Heart left ventricle (tissue), 13 donors: Measurements from ENCODE around the gene MRPS10.

Experiments used
- CTCF ChIP-seq, 12 donors: fragments of 200-600 bp; sonication (generic) in 4 of 12; IDR thresholded peaks; one replicate each; pipeline versions ENCODE4 v1.5.0 to v1.8.0; 2018 to 2022; ENCODE audit warnings: antibody characterized with exemption in 12 of 12, mild to moderate bottlenecking in 5 of 12
- POLR2A ChIP-seq, 2 donors: fragments of 450-650 bp; IDR thresholded peaks; one replicate each; pipeline ENCODE4 v1.6.1; 2017; ENCODE audit warnings: antibody characterized with exemption in 2 of 2, mild to moderate bottlenecking in 2 of 2, moderate library complexity in 2 of 2
- donor health status: ischemic (EF 13 %, LVEDD 7.1; RV severe dilation, severe dysfunction).
- donor health status: DM: no; HTN: yes; CAD: no.
- donor health status: DM: no; HTN: no; CAD: no.
- donor health status: ischemic (EF 25% LVEDD 6.9; RV normal size, moderate dysfunction).
- donor health status: ischemic (EF 25% LVEDD 5.7; RV mildly dilated, moderate dysfunction).
- donor health status: ischemic (EF 35%, LVEDD 5.7; RV mildly dilated, moderate dysfunction).
- donor health status: nonischemic (EF 11% LVEDD 7.7; RV severe dilation, severe dysfunction).
- donor health status: DM: yes; HTN: yes; CAD: no.
- donor health status: PGD.
- donor health status: ischemic (EF 29% LVEDD 5.4; RV normal size, mild dysfunction).
- donor health status: nonischemic (EF 23%, LVEDD 6.1; RV moderate dilation, normal function).

GRCh38 chr6:42197555-42198362 lies 19.9 kb downstream of the MRPS10 start:
- TF ChIP-seq POLR2A (IDR thresholded peaks at IDR 0.05) (no peak), CTCF (IDR thresholded peaks at IDR 0.05) (no peak)
